Measurements from ENCODE around the gene MAD1L1.

Gene MAD1L1

DNA sequence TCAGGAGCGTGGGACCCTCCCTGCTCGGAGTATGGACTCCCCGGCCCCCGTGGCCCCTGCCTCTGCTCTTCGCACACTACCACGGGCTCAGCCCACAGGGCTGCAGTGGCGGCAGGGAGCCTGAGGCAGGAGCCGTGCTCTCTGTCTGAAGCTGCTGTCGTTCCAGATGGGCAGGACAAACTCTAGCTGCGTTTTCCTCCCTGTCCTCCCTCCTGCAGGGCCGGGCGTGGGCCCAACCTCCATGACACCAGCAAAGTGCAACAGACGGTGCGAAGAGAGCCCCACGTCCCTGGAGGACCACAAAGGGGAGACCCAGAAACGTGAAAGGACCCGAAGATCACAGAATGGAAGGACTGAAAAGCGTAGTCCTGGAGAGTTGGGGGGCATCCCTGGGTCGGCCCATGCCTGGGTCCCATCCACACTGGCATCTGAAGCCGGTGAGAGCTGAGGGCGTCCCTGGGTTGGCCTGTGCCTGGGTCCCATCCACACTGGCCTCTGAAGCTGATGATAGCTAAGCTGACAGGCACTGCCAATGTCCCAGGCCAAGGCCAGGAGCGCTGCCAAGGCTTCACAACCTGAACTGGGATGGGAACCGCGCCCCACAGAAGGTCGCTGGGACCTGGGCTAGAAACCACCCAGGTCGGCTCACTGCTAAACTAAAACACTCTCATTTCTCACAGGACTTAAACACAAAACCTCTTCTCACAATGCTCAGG is 267.0 kb downstream of the MAD1L1 start:
- H3K27me3 ChIP-seq = no peaks in the 10 kb centered on the region
- H3K27ac ChIP-seq = no peak overlapping the region
- H3K36me3 ChIP-seq = no peaks in the 10 kb centered on the region
- no peaks in the 10 kb centered on the region for H3K9me3 ChIP-seq
- H3K4me1 ChIP-seq (ENCODE audit: control insufficient read depth in 1 of 2, insufficient read depth in 1 of 2, low read depth in 1 of 2, low read length in 1 of 2) = no peaks in the 10 kb centered on the region
- TF ChIP-seq, protein P1, sequence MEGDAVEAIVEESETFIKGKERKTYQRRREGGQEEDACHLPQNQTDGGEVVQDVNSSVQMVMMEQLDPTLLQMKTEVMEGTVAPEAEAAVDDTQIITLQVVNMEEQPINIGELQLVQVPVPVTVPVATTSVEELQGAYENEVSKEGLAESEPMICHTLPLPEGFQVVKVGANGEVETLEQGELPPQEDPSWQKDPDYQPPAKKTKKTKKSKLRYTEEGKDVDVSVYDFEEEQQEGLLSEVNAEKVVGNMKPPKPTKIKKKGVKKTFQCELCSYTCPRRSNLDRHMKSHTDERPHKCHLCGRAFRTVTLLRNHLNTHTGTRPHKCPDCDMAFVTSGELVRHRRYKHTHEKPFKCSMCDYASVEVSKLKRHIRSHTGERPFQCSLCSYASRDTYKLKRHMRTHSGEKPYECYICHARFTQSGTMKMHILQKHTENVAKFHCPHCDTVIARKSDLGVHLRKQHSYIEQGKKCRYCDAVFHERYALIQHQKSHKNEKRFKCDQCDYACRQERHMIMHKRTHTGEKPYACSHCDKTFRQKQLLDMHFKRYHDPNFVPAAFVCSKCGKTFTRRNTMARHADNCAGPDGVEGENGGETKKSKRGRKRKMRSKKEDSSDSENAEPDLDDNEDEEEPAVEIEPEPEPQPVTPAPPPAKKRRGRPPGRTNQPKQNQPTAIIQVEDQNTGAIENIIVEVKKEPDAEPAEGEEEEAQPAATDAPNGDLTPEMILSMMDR (IDR thresholded peaks at IDR 0.05) = no peak
- no peak overlapping the region for H3K4me3 ChIP-seq (ENCODE audit: low read depth in 1 of 2, low read length in 1 of 2)

DNA sequence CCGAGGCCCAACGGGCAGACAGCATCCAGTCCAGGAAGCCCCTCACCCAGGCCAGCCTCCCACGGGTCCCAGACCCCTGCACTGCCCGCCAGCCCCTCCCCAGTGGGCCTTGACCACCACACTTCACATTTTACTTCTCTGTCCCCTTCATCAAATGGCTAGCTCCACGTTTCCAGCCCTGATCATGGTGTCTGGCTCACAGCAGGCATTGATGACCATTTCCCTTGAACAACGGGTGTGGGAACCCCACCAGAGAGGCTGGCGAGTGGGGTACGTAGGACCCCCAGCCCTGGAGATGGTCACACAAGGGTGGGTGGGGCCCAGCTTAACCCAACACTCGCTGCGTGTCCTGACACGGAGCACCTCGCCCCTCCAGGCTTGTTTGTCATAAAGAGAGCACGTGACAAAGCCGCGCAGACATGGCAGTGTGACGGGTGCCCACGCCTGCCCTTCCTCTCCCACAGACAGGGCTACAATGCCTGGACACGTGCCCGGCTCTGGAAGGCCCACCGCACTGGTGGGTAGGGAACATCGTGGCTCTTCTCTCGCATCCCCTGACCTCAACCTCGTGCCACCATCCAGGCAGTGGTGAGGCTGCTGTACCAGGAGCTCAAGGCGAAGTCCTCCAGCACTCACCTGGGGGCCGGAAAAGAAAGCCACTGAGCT is 267.7 kb downstream of the MAD1L1 start:
- Histone ChIP-seq H3K4me3 (ENCODE audit: low read depth in 1 of 2, low read length in 1 of 2) (no peak overlapping the region), H3K27me3 (no peaks in the 10 kb centered on the region), H3K4me1 (ENCODE audit: control insufficient read depth in 1 of 2, insufficient read depth in 1 of 2, low read depth in 1 of 2, low read length in 1 of 2) (no peaks in the 10 kb centered on the region), H3K27ac (no peak overlapping the region), H3K36me3 (no peaks in the 10 kb centered on the region), H3K9me3 (no peaks in the 10 kb centered on the region)
- TF ChIP-seq, protein P1 (IDR thresholded peaks at IDR 0.05) = no peak

DNA sequence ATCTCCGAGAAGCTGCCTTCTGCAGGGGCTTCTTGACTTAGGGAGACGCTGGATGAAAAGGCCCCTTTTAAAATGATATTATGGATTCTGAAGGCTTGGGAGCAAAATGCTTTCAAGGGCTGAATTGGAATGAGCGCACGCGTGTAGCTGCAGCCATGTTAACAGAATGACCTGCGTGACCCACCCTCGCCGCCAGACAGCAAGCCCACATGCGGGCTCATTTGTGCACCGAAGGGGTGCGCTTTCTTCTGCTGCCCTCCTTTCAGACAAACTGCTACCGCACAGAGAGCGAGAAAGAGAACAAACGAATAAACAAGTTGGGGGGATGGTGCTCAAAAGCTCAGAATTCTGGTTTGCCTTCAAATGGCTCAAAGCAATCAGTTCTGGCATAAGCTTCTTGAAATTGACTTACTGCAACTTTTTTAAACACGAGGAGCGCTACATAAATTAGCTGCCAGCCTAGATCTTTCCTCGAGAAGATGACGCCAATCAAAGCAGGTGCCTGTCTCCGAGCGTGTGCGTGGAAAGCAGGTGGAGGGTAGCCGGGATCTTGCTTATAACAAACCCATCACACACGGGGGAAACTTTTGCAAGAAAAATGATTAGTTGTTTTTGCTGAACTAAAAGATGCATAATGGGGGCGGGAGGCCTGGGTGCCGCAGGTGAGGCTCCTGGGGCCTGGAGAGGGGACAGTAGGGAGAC is 268.4 kb downstream of the MAD1L1 start:
- TF ChIP-seq, protein P1 (IDR thresholded peaks at IDR 0.05) = no peak
- Histone ChIP-seq H3K27ac (no peak overlapping the region), H3K27me3 (no peaks in the 10 kb centered on the region), H3K4me1 (ENCODE audit: control insufficient read depth in 1 of 2, insufficient read depth in 1 of 2, low read depth in 1 of 2, low read length in 1 of 2) (no peaks in the 10 kb centered on the region), H3K4me3 (ENCODE audit: low read depth in 1 of 2, low read length in 1 of 2) (no peak overlapping the region), H3K36me3 (no peaks in the 10 kb centered on the region), H3K9me3 (no peaks in the 10 kb centered on the region)

DNA sequence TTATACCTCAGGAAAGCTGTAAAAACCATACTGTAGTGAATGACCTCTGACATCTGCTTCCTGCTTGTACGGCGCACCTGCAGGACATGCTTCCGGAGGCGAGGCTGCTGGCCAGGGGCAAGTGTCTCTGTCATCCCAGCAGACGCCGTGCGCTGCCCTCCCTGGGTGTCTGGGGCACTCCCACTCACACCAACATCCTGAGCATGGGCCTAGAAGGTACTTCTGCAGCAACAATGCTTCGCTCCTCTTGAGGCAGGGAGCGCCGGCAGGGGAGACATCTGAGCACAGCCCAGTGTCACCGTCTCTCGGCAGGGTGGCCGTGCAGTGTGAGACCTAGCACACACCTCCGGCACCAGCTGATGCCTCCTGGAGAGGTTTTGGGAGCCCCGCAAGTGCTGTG is 269.2 kb downstream of the MAD1L1 start:
- TF ChIP-seq, protein P1 (IDR thresholded peaks at IDR 0.05) = no peak
- H3K9me3 ChIP-seq = no peaks in the 10 kb centered on the region
- H3K27me3 ChIP-seq = no peaks in the 10 kb centered on the region
- no peak overlapping the region for H3K27ac ChIP-seq
- no peaks in the 10 kb centered on the region for H3K36me3 ChIP-seq
- no peaks in the 10 kb centered on the region for H3K4me1 ChIP-seq (ENCODE audit: control insufficient read depth in 1 of 2, insufficient read depth in 1 of 2, low read depth in 1 of 2, low read length in 1 of 2)
- H3K4me3 ChIP-seq (ENCODE audit: low read depth in 1 of 2, low read length in 1 of 2) = no peak overlapping the region

DNA sequence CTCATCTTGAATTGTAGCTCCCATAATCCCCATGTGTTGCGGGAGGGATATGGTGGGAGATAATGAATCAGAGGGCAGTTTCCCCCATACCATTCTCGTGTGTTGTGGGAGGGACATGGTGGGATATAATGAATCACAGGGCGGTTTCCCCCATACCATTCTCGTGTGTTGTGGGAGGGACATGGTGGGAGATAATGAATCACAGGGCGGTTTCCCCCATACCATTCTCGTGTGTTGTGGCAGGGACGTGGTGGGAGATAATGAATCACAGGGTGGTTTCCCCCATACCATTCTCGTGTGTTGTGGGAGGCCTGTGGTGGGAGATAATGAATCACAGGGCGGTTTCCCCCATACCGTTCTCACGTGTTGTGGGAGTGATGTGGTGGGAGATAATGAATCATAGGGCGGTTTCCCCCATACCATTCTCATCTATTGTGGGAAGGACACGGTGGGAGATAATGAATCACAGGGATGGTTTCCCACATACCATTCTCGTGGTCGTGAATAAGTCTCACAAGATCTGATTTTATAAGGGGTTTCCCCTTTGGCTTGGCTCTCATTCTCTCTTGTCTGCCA is 271.0 kb downstream of the MAD1L1 start:
- H3K36me3 ChIP-seq = peaks cover 2% of the 10 kb centered on the region
- TF ChIP-seq, protein P1 (IDR thresholded peaks at IDR 0.05) = no peak
- H3K4me3 ChIP-seq (ENCODE audit: low read depth in 1 of 2, low read length in 1 of 2) = no peak overlapping the region
- no peaks in the 10 kb centered on the region for H3K9me3 ChIP-seq
- no peak overlapping the region for H3K27ac ChIP-seq
- no peaks in the 10 kb centered on the region for H3K27me3 ChIP-seq
- no peaks in the 10 kb centered on the region for H3K4me1 ChIP-seq (ENCODE audit: control insufficient read depth in 1 of 2, insufficient read depth in 1 of 2, low read depth in 1 of 2, low read length in 1 of 2)
